ENCODE measurements around the gene TMEM95. TPM values are rescaled to one million over a fixed set of nuclear protein-coding genes. Genes with fewer than 3 reads are reported as not detected.

Gene TMEM95
- total RNA-seq, 4 donors from 2014 or later, result not detected

DNA sequence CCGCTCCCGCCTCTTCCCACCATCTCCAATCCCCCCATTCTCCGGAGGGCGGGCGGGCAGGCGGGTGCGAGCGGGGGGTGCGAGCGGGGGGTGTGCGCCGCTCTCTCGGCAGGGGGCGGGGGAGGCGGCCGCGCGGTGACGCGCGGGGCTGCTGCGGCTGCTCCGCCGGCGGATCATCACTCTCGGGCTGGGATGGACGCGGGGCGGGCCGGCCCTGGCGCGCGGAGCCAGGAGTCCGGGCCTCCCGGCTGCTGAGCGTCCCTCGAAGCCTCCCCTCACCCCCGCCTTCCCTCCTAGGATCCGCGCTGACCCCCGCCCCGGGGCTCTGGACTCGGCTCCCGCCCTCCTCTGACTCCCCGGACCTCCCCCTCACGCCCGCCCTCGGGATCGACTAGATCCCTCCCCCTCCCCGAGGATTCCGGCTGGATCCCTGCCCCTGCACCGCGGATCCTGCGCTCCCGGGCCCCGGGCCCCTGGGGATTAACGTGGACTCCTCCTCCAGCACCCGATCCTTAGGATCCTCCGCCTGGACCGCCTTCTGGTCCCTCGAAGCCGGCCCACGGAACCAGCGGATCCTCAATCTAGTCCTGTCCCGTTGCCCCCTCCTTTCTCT is 49.9 kb downstream of the TMEM95 start:
- Histone ChIP-seq H3K4me3 (peak overlapping the region; percentile 70 to 88), H3K36me3 (peaks cover 0 to 19% of the 10 kb centered on the region in 2 donors), H3K27me3 (no peaks in the 10 kb centered on the region), H3K4me1 (peaks cover 4 to 65% (median 24%) of the 10 kb centered on the region in 3 donors), H3K27ac (peak overlapping the region; percentile 77 to 95 (median 93)), H3K9me3 (no peaks in the 10 kb centered on the region)
- peak; percentile 74 to 77 for TF ChIP-seq POLR2A (IDR thresholded peaks at IDR 0.05)
- TF ChIP-seq, protein P1, sequence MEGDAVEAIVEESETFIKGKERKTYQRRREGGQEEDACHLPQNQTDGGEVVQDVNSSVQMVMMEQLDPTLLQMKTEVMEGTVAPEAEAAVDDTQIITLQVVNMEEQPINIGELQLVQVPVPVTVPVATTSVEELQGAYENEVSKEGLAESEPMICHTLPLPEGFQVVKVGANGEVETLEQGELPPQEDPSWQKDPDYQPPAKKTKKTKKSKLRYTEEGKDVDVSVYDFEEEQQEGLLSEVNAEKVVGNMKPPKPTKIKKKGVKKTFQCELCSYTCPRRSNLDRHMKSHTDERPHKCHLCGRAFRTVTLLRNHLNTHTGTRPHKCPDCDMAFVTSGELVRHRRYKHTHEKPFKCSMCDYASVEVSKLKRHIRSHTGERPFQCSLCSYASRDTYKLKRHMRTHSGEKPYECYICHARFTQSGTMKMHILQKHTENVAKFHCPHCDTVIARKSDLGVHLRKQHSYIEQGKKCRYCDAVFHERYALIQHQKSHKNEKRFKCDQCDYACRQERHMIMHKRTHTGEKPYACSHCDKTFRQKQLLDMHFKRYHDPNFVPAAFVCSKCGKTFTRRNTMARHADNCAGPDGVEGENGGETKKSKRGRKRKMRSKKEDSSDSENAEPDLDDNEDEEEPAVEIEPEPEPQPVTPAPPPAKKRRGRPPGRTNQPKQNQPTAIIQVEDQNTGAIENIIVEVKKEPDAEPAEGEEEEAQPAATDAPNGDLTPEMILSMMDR (IDR thresholded peaks at IDR 0.05), result peak in 3 of 4 experiments; percentile 7 to 23 (median 22)
- TF ChIP-seq EP300 (IDR thresholded peaks at IDR 0.05), result no peak
- peak; percentile 64 for ATAC-seq
- 0% methylated on average over 9 of the region's 65 CpGs; no CpG with 5 or more reads in 1 of the 2 donors for WGBS, 2 donors (ENCODE audit: low coverage in 1 of 2)

DNA sequence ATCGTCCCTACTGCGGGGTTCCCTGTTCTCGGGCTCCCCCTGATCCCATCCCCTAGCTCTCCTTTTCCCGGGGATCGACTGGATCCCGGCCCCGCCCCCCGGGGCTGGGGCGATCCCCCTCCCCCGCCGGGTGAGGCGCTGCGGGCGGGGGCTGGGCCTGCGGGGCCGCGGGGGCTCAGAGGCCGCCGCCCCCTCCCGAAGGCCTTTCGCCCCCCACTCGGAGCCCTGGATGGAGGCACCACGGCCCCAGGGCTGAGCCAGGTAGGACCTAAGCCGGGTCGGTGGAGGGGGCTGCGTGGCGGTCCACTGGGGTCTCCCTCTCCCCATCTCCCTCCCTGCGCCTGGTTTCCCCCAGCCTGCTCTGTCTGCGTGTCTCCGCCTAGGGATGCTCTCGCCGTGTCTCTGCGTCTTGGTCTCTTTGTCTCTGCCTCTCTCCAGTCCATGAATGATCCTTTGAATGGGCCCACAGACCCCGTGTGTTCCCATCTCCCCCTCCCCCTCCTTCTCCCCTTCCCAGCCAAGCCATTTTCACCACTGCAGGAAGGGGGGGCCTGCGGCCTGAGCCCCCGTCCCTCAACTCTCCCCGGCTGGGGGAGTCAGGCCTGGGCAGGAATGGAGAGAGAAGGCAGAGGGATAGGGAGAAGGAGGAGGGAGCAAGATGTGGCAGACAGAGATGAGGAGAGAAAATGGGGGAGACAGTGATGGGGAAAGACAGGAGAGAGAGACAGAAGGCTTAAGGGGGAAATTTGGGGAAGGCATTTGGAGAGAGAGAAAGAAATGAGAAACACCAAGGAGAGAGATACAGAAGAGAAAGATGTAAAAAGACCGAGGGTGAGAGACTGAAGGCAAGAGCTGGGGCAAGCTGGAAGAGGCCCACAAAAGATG is 50.6 kb downstream of the TMEM95 start:
- ATAC-seq, result no peak
- Histone ChIP-seq H3K9me3 (no peaks in the 10 kb centered on the region), H3K27me3 (no peaks in the 10 kb centered on the region), H3K4me3 (peak overlapping the region; percentile 70 to 88), H3K4me1 (peaks cover 4 to 63% (median 24%) of the 10 kb centered on the region in 3 donors), H3K36me3 (peaks cover 0 to 26% of the 10 kb centered on the region in 2 donors), H3K27ac (peak overlapping the region; percentile 77 to 95 (median 93))
- 5 to 29% methylated on average over 1 to 4 of the region's 38 CpGs for WGBS, 2 donors (ENCODE audit: low coverage in 1 of 2)
- TF ChIP-seq POLR2A (IDR thresholded peaks at IDR 0.05) (no peak), EP300 (IDR thresholded peaks at IDR 0.05) (no peak), POLR2AphosphoS5 (IDR thresholded peaks at IDR 0.05) (no peak)
- TF ChIP-seq, protein P1 (IDR thresholded peaks at IDR 0.05), result no peak

DNA sequence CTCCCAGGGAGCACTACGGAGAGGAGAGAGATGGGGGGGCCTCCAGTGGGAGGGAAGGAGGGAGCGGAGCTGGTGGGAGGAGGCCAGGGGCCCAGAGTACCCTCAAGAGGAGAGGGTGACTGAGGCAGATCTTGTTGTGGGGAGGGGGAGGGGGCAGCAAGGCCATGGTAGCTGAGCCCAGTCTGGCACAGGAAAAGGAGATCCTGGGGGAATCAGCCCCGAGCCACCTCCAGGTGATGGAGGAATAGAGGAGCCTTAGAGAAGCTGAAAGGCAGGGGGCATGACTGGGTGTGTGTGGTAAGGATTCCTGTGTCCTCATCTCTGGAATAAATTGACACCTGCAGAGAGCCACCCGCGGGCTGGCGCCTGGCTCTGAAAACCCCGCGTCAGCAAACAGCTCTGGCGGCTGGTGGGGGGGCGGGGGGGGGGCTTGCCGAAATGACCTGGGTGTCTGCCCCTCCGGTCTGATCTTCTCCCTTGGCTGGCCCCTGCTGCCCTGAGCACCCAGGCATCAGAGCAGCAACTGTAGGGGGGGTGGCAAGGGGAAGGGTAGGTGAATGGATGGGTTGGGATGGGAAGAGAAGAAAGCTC is 51.4 kb downstream of the TMEM95 start:
- Histone ChIP-seq H3K36me3 (peaks cover 0 to 31% of the 10 kb centered on the region in 2 donors), H3K4me1 (peaks cover 4 to 55% (median 24%) of the 10 kb centered on the region in 3 donors), H3K4me3 (peak overlapping the region in 1 of 2 donors; percentile 88), H3K27ac (peak overlapping the region in 2 of 4 donors; percentile 93 to 95), H3K9me3 (no peaks in the 10 kb centered on the region), H3K27me3 (no peaks in the 10 kb centered on the region)
- ATAC-seq, result no peak
- WGBS, 2 donors (ENCODE audit: low coverage in 1 of 2), result 39 to 59% methylated on average over 3 to 8 of the region's 12 CpGs
- TF ChIP-seq POLR2AphosphoS5 (IDR thresholded peaks at IDR 0.05), result no peak
- TF ChIP-seq POLR2A (IDR thresholded peaks at IDR 0.05), result no peak
- TF ChIP-seq, protein P1 (IDR thresholded peaks at IDR 0.05), result no peak
- no peak for TF ChIP-seq EP300 (IDR thresholded peaks at IDR 0.05)

Small RNA genes within 50 kb of the gene (small RNA-seq; reads per million reads assigned to genes)
- 0 reads per million in 4 donors for gene AC026954.2

Other genes starting within 250 kb of the TMEM95 start
- gene ASGR2, start 240.3 kb upstream of the TMEM95 start, total RNA-seq, result 1 to 10 TPM in 1 of 4 donors, under 1 TPM in 1, not detected in 2; 0.79 to 1.3 TPM
- 1 to 10 TPM in 1 of 4 donors, under 1 TPM in 1, not detected in 2; 0.54 to 1.2 TPM for gene ASGR1, start 175.8 kb upstream of the TMEM95 start, total RNA-seq
- gene DLG4, start 135.3 kb upstream of the TMEM95 start, total RNA-seq, result 10 to 100 TPM; 14.1 to 21.7 (median 16.5) TPM
- gene ACADVL, start 135.2 kb upstream of the TMEM95 start, total RNA-seq, result 100 to 1,000 TPM; 331 to 508 (median 475) TPM
- 10 to 100 TPM; 33.0 to 53.9 (median 45.0) TPM for gene DVL2, start 120.6 kb upstream of the TMEM95 start, total RNA-seq
- 10 to 100 TPM; 29.4 to 38.2 (median 31.0) TPM for gene PHF23, start 115.7 kb upstream of the TMEM95 start, total RNA-seq
- 100 to 1,000 TPM; 289 to 437 (median 386) TPM for gene GABARAP, start 112.7 kb upstream of the TMEM95 start, total RNA-seq
- gene CTDNEP1, start 103.4 kb upstream of the TMEM95 start, total RNA-seq, result 10 to 100 TPM; 33.8 to 66.3 (median 52.5) TPM
- gene ELP5, start 102.9 kb upstream of the TMEM95 start, total RNA-seq, result 10 to 100 TPM; 29.6 to 36.8 (median 33.8) TPM
- 10 to 100 TPM in 1 of 4 donors, 1 to 10 TPM in 2, not detected in 1; 1.4 to 16.9 (median 4.7) TPM for gene CLDN7, start 92.7 kb upstream of the TMEM95 start, total RNA-seq
- gene SLC2A4, start 73.4 kb upstream of the TMEM95 start, total RNA-seq, result 100 to 1,000 TPM in 3 of 4 donors, 10 to 100 TPM in 1; 71.8 to 200 (median 149) TPM
- gene YBX2, start 60.5 kb upstream of the TMEM95 start, total RNA-seq, result 1 to 10 TPM; 3.3 to 6.5 (median 5.3) TPM
- 100 to 1,000 TPM; 145 to 233 (median 183) TPM for gene EIF5A, start 47.5 kb upstream of the TMEM95 start, total RNA-seq
- 100 to 1,000 TPM in 1 of 4 donors, 10 to 100 TPM in 3; 66.9 to 104 (median 82.5) TPM for gene GPS2, start 39.8 kb upstream of the TMEM95 start, total RNA-seq
- 10 to 100 TPM; 12.0 to 30.4 (median 14.9) TPM for gene NEURL4, start 25.8 kb upstream of the TMEM95 start, total RNA-seq
- gene ACAP1, start 18.6 kb upstream of the TMEM95 start, total RNA-seq, result 1 to 10 TPM; 2.0 to 4.6 (median 3.5) TPM
- 10 to 100 TPM in 2 of 4 donors, 1 to 10 TPM in 2; 8.8 to 16.9 (median 10.3) TPM for gene KCTD11, start 3.0 kb upstream of the TMEM95 start, total RNA-seq
- gene TNK1, start 25.9 kb downstream of the TMEM95 start, total RNA-seq, result 1 to 10 TPM; 2.0 to 4.4 (median 3.5) TPM
- 10 to 100 TPM; 16.8 to 38.1 (median 17.7) TPM for gene PLSCR3, start 39.4 kb downstream of the TMEM95 start, total RNA-seq
- gene TMEM256, start 48.9 kb downstream of the TMEM95 start, total RNA-seq, result 10 to 100 TPM; 31.1 to 66.6 (median 57.8) TPM
- gene NLGN2, start 52.7 kb downstream of the TMEM95 start, total RNA-seq, result 10 to 100 TPM in 3 of 4 donors, 1 to 10 TPM in 1; 9.9 to 28.4 (median 14.4) TPM
- gene SPEM1, start 65.2 kb downstream of the TMEM95 start, total RNA-seq, result not detected
- not detected for gene SPEM2, start 70.5 kb downstream of the TMEM95 start, total RNA-seq
- under 1 TPM in 1 of 4 donors, not detected in 3; 0.08 TPM for gene SPEM3, start 73.7 kb downstream of the TMEM95 start, total RNA-seq
- gene TMEM102, start 80.3 kb downstream of the TMEM95 start, total RNA-seq, result 1 to 10 TPM; 1.3 to 5.6 (median 2.4) TPM
- gene FGF11, start 84.4 kb downstream of the TMEM95 start, total RNA-seq, result 1 to 10 TPM in 1 of 4 donors, under 1 TPM in 2, not detected in 1; 0.13 to 1.0 (median 0.42) TPM
- 10 to 100 TPM in 1 of 4 donors, 1 to 10 TPM in 3; 4.7 to 12.1 (median 8.1) TPM for gene CHRNB1, start 89.9 kb downstream of the TMEM95 start, total RNA-seq
- 100 to 1,000 TPM in 1 of 4 donors, 10 to 100 TPM in 3; 68.4 to 115 (median 80.2) TPM for gene ZBTB4, start 124.5 kb downstream of the TMEM95 start, total RNA-seq
- gene SLC35G6, start 126.3 kb downstream of the TMEM95 start, total RNA-seq, result not detected
- 10 to 100 TPM; 41.0 to 55.3 (median 47.3) TPM for gene POLR2A, start 129.2 kb downstream of the TMEM95 start, total RNA-seq
- gene TNFSF12, start 193.9 kb downstream of the TMEM95 start, total RNA-seq, result 100 to 1,000 TPM in 1 of 4 donors, 10 to 100 TPM in 3; 61.1 to 108 (median 84.7) TPM
- 10 to 100 TPM; 14.5 to 47.1 (median 27.2) TPM for gene TNFSF13, start 203.6 kb downstream of the TMEM95 start, total RNA-seq
- gene SENP3, start 206.8 kb downstream of the TMEM95 start, total RNA-seq, result 10 to 100 TPM; 68.3 to 94.7 (median 79.6) TPM
- 10 to 100 TPM in 3 of 4 donors, 1 to 10 TPM in 1; 7.9 to 83.1 (median 46.1) TPM for gene CD68, start 224.5 kb downstream of the TMEM95 start, total RNA-seq
- 10 to 100 TPM; 38.1 to 66.5 (median 51.2) TPM for gene MPDU1, start 228.7 kb downstream of the TMEM95 start, total RNA-seq
- 1 to 10 TPM; 5.1 to 9.0 (median 5.9) TPM for gene SOX15, start 234.9 kb downstream of the TMEM95 start, total RNA-seq